Measurements from ENCODE around the gene CD9. TPM values are rescaled to one million over a fixed set of nuclear protein-coding genes. Genes with fewer than 3 reads are reported as not detected.

Gene CD9
- total and polyA plus RNA-seq, 8 donors: 25.1 to 108 (median 33.8) TPM

DNA sequence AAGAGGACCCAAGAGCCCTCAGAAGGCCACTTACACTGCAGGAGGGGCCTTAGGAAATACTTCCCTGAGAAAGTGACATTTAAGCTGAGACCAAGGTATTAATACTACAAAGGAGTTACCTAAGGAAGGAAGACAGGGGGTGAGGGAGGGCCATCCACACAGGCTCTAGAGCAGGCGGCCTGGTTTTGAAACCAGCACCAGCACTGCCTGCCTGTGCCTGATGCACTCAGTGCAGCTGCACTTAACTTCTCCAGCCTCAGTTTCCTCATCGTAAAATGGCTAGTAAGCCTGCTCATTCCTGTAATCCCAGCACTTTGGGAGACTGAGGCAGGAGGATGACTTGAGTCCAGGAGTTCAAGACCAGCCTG is 64.8 kb downstream of the CD9 start:
- no peaks in the 10 kb centered on the region for H3K9me3 ChIP-seq
- ATAC-seq (no peak), DNase-seq (no peak), FAIRE-seq (no peak)
- peaks cover 0 to 4% (median 0%) of the 10 kb centered on the region in 3 donors for H3K4me1 ChIP-seq
- 91 to 93% methylated on average over 2 of the region's 2 CpGs for WGBS, 2 donors
- H3K27ac ChIP-seq: peak overlapping the region in 1 of 4 donors; percentile 44
- no peak overlapping the region for H3K4me3 ChIP-seq
- TF ChIP-seq CTCF (IDR thresholded peaks at IDR 0.05): no peak
- intact Hi-C loops (cut with DNase I): no loop called here
- no peaks in the 10 kb centered on the region for H3K27me3 ChIP-seq
- H3K36me3 ChIP-seq: no peaks in the 10 kb centered on the region

- WGBS, 2 donors: 82 to 85% methylated on average over 7 of the region's 7 CpGs
- peak overlapping the region in 2 of 4 donors; percentile 22 to 36 for H3K27ac ChIP-seq
- FAIRE-seq: no peak
Observed at GRCh38 chr12:6266541-6266966, 66.4 kb downstream of the CD9 start.

GRCh38 chr12:6266971-6267721 is 66.9 kb downstream of the CD9 start:
- no peak for TF ChIP-seq CTCF (IDR thresholded peaks at IDR 0.05)
- Histone ChIP-seq H3K36me3 (no peaks in the 10 kb centered on the region), H3K27ac (peak overlapping the region in 3 of 4 donors; percentile 22 to 41 (median 36)), H3K4me3 (no peak overlapping the region), H3K9me3 (no peaks in the 10 kb centered on the region), H3K4me1 (peaks cover 0 to 4% (median 0%) of the 10 kb centered on the region in 3 donors), H3K27me3 (no peaks in the 10 kb centered on the region)
- intact Hi-C loops (cut with DNase I): no loop called here
- WGBS, 2 donors: 57 to 61% methylated on average over 12 of the region's 12 CpGs
- DNase-seq: peak in 1 of 6 donors; percentile 39
- FAIRE-seq: no peak
- peak; percentile 59 to 72 (median 62) for ATAC-seq

More at GRCh38 chr12:6266541-6266966, 66.4 kb downstream of the CD9 start:
- ATAC-seq (peak in 3 of 4 donors; percentile 21 to 46 (median 37)), DNase-seq (peak in 1 of 6 donors; percentile 41)
- Histone ChIP-seq H3K4me3 (no peak overlapping the region), H3K4me1 (peaks cover 0 to 4% (median 0%) of the 10 kb centered on the region in 3 donors), H3K36me3 (no peaks in the 10 kb centered on the region), H3K9me3 (no peaks in the 10 kb centered on the region), H3K27me3 (no peaks in the 10 kb centered on the region)
- intact Hi-C loops (cut with DNase I): no loop called here
- TF ChIP-seq CTCF (IDR thresholded peaks at IDR 0.05): no peak

DNA sequence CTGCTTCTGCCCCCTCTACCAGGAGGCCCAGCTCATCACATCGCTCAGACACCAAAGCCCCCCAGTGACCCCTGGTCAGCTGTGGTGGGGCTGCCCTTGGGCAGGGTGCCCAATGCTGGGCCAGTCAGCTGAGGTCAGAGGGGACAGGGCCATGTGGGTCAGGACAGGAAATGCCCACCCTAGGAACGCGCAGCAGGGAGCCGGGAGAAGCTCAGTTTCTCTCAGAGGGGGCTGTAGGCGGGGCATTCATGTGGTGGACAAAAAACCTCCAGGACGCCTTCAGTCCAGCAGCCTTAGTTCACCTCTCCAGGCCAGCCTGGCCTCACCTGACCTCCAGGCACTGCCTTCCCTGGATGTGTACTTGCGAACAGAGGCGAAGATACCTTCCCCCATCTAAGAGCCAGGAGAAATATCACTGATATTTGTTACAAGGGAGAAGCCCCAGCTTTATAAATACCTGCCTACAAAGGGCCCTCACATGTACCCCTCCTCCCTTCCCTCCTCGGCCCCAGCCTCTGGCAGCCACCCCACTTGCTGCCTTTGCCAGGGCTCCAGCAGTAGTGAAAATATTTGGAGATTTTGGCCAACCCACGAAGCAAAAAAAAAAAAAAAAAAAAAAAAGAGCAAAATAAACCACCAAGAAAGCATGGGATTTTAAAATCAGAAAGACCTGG is 68.4 kb downstream of the CD9 start:
- no peaks in the 10 kb centered on the region for H3K27me3 ChIP-seq
- 68 to 71% methylated on average over 10 of the region's 10 CpGs for WGBS, 2 donors
- H3K36me3 ChIP-seq: no peaks in the 10 kb centered on the region
- H3K9me3 ChIP-seq: no peaks in the 10 kb centered on the region
- no peak for FAIRE-seq
- DNase-seq: peak in 1 of 6 donors; percentile 43
- no peak overlapping the region for H3K27ac ChIP-seq
- ATAC-seq: peak in 1 of 4 donors; percentile 35
- H3K4me1 ChIP-seq: peaks cover 0 to 4% (median 0%) of the 10 kb centered on the region in 3 donors
- no peak for TF ChIP-seq CTCF (IDR thresholded peaks at IDR 0.05)
- intact Hi-C loops (cut with DNase I): no loop called here
- no peak overlapping the region for H3K4me3 ChIP-seq

Data from pancreas (tissue), 10 donors.